Measurements from ENCODE around the gene SLC25A47.
A peak's percentile ranks its signal among the peaks of the same experiment; 100 is the strongest.

SLC25A47 gene

DNA sequence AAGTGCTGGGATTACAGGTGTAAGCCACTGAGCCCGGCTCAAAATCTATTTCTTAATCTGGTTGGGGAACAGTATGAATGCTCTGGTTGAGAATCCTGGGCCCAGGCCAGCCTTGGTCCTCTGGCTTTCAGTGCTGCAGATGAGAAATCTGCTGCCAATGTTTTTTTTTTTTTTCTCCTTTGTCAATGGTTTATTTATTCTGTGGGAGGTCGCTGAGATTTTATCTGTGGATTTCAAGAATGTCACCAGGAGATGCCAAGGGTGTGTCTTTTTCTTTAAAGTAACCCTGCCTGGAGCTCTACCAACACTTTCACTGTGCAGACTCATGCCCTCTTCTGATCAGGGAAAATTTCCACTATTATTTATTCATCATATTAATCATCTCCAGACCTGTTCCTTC lies 20.5 kb upstream of the SLC25A47 start:
- H3K4me3 ChIP-seq (ENCODE audit: low read depth, low read length), result no peak overlapping the region
- no peak for DNase-seq (ENCODE audit: low read depth)
- TF ChIP-seq CTCF (conservative IDR thresholded peaks at IDR 0.05; ENCODE audit: low read depth, low read length), result no peak

GRCh38 chr14:100303179-100303578 lies 20.0 kb upstream of the SLC25A47 start:
- no peak for DNase-seq (ENCODE audit: low read depth)
- peak; percentile 79 for TF ChIP-seq CTCF (conservative IDR thresholded peaks at IDR 0.05; ENCODE audit: low read depth, low read length)

GRCh38 chr14:100303925-100304324 lies 19.2 kb upstream of the SLC25A47 start:
- no peak for DNase-seq (ENCODE audit: low read depth)
- no peak for TF ChIP-seq CTCF (conservative IDR thresholded peaks at IDR 0.05; ENCODE audit: low read depth, low read length)

More at GRCh38 chr14:100303179-100303578, 20.0 kb upstream of the SLC25A47 start:
- no peak overlapping the region for H3K4me3 ChIP-seq (ENCODE audit: low read depth, low read length)

DNA sequence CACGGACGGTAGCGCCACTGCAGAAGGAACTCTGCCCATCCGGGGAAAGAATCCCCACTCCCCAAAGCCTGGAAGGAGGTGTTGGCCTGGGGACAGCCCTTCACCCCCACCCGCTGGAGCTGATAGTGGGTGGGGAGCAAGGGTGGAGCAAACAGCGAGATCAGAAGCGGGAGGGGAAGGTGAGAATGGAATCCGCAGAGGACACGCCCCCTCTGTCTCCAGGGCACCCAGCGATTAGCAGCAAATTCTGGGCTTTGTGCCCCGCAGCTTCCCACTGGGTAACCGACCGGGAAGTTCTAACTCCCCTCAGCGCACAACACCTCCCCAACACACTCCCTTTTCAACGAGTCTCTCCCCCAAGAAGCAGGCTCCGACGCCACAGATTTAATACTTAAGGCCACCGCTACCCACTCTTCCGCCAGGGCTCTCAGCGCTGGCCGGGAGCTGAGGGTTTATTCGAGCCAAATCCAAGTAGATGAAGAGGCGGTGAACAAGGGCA lies 18.3 kb upstream of the SLC25A47 start:
- no peak for TF ChIP-seq CTCF (conservative IDR thresholded peaks at IDR 0.05; ENCODE audit: low read depth, low read length)
- DNase-seq (ENCODE audit: low read depth), result peak; percentile 46
- peak overlapping the region; percentile 79 for H3K4me3 ChIP-seq (ENCODE audit: low read depth, low read length)

More at GRCh38 chr14:100303925-100304324, 19.2 kb upstream of the SLC25A47 start:
- H3K4me3 ChIP-seq (ENCODE audit: low read depth, low read length), result no peak overlapping the region

- no peak for TF ChIP-seq CTCF (conservative IDR thresholded peaks at IDR 0.05; ENCODE audit: low read depth, low read length)
Measured at GRCh38 chr14:100305324-100306100, 17.6 kb upstream of the SLC25A47 start.

DNA sequence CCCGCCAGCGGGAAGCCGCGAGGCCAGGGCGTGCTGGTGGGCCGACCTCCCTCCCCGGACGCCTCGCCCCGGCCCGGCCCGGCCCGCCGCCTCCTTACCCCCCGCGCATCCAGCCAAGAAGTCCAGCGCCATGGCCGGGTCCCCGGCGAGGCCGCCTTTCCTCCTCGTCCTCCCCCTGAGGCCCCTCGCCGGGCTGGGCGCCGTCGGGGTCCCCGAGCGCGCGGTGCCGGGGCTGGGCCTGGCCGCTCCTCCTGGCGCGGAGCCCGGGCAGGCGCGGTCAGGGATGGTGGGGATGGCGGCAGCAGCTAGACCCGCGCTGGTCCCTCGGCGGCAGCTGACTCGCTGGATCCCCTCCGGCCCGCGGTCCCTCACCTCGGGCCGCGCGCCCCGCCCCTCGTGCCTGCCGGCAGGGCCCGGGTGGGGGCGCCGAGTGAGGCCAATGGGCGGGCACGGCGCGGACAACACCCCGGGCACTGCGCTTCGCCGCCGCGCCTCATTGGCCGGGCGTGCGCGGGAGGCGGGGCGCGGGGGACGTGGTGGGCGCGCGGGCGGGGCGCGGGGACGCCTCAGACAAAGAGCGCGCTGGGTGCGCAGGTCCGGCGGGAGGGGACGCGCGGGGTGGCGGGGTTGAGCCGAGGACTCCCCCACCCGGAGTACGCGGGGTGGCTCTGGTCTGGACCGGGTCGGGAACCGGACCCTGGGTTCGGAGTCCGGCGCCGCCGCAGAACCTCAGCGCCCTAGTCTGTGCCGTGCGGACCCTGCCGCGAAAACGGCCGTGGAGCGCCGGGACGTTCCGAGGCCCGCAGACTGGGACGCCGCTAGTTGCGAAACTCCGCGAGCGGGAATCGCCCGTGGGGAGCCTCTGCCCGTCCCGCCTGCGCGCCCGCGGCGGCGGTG lies 16.8 kb upstream of the SLC25A47 start, which contains the start of gene SLC25A29:
Gene SLC25A29, minus strand, starts transcription at position 344 of the 897 bp plus-strand sequence. Its CDS starts 212 bp downstream, at position 132.
- peak within 1 kb of the TSS; percentile 79 for H3K4me3 ChIP-seq (ENCODE audit: low read depth, low read length)
- DNase-seq (ENCODE audit: low read depth), result peak; percentile 75
- TF ChIP-seq CTCF (conservative IDR thresholded peaks at IDR 0.05; ENCODE audit: low read depth, low read length), result no peak

More at GRCh38 chr14:100305324-100306100, 17.6 kb upstream of the SLC25A47 start:
- peak overlapping the region; percentile 79 for H3K4me3 ChIP-seq (ENCODE audit: low read depth, low read length)
- DNase-seq (ENCODE audit: low read depth), result no peak

Data from choroid plexus epithelial cell (primary cell).